Heart left ventricle (tissue), 16 donors: ENCODE measurements around the gene SLC5A10. TPM values are rescaled to one million over a fixed set of nuclear protein-coding genes. Genes with fewer than 3 reads are reported as not detected.
A peak's percentile ranks its signal among the peaks of the same experiment; 100 is the strongest.

Source experiments
- ATAC-seq, 4 donors: fragments of 200-7000 bp; cut with Tn5 transposase; one replicate each; pipeline ENCODE4 v1.9.1; 2020 to 2022; ENCODE audit warnings: moderate library complexity in 4 of 4, mild to moderate bottlenecking in 3 of 4, moderate number of reproducible peaks in 1 of 4
- DNase-seq, 5 donors: peaks; one replicate each; pipeline ENCODE4 v3.0.0-alpha.2; 2020
- H3K27ac ChIP-seq, 12 donors: fragments of 200-600 bp; sonication (generic) in 4 of 12; one replicate each; pipeline versions ENCODE4 v1.5.0 to v1.8.0; 2016 to 2022; ENCODE audit warnings: mild to moderate bottlenecking in 2 of 12
- H3K27me3 ChIP-seq, 9 donors: fragments of 200-600 bp; sonication (generic) in 2 of 9; one replicate each; pipeline versions ENCODE4 v1.5.1 to v1.8.0; 2016 to 2022; ENCODE audit warnings: mild to moderate bottlenecking in 3 of 9
- H3K36me3 ChIP-seq, 9 donors: fragments of 200-600 bp; sonication (generic) in 2 of 9; one replicate each; pipeline versions ENCODE4 v1.5.0 to v1.8.0; 2018 to 2022; ENCODE audit warnings: mild to moderate bottlenecking in 2 of 9
- H3K4me1 ChIP-seq, 12 donors: fragments of 200-600 bp; sonication (generic) in 4 of 12; one replicate each; pipeline versions ENCODE4 v1.5.0 to v1.8.0; 2016 to 2022; ENCODE audit warnings: mild to moderate bottlenecking in 3 of 12
- H3K4me3 ChIP-seq, 12 donors: fragments of 200-600 bp; sonication (generic) in 4 of 12; one replicate each; pipeline versions ENCODE4 v1.5.0 to v1.8.0; 2017 to 2022; ENCODE audit warnings: mild to moderate bottlenecking in 9 of 12, moderate library complexity in 4 of 12
- H3K9me3 ChIP-seq, 12 donors: fragments of 200-600 bp; sonication (generic) in 4 of 12; one replicate each; pipeline versions ENCODE4 v1.5.0 to v1.8.0; 2016 to 2022; ENCODE audit warnings: mild to moderate bottlenecking in 1 of 12
- CTCF ChIP-seq, 12 donors: fragments of 200-600 bp; sonication (generic) in 4 of 12; IDR thresholded peaks; one replicate each; pipeline versions ENCODE4 v1.5.0 to v1.8.0; 2018 to 2022; ENCODE audit warnings: antibody characterized with exemption in 12 of 12, mild to moderate bottlenecking in 5 of 12
- POLR2A ChIP-seq, 2 donors: fragments of 450-650 bp; IDR thresholded peaks; one replicate each; pipeline ENCODE4 v1.6.1; 2017; ENCODE audit warnings: antibody characterized with exemption in 2 of 2, mild to moderate bottlenecking in 2 of 2, moderate library complexity in 2 of 2
- WGBS, 4 donors: extraction: QIAGEN DNeasy Blood & Tissue Kit in 2 of 4; methylation state at CpG; one replicate each; pipeline versions ENCODE4 v1.1.5 to v1.1.7; 2013 to 2018; 5-methylcytosine and 5-hydroxymethylcytosine counted together
- intact Hi-C, 10 donors: fragments of 100-400 bp; cut with DNase I; formaldehyde crosslinking; loops; one replicate each; pipeline versions ENCODE4 v1.11.1 to v1.14.2; 2022
- polyA plus RNA-seq, 2 donors: library from polyadenylated mRNA; stranded (reverse); fragments of 200-250 nt; gene quantifications; one replicate each; pipeline ENCODE4 v1.2.3, GENCODE V29; 2013
- total RNA-seq, 9 donors: library from RNA; depleted of rRNA in 2 of 9; stranded (reverse); fragments of >200 nt in 2 of 9; fragmentation: NEBNext Ultra II Directional in 3 of 9; extraction: Animal tissue kit (Norgen Biotek cat#: 25700) in 3 of 9; gene quantifications; one replicate each; pipeline versions ENCODE4 v1.1.0 to v1.2.4, GENCODE V29; 2016 to 2023
- donor health status: ischemic (EF 13 %, LVEDD 7.1; RV severe dilation, severe dysfunction).
- donor health status: healthy with polysubstance abuse.
- donor health status: DM: no; HTN: yes; CAD: no.
- donor health status: DM: no; HTN: no; CAD: no.
- donor health status: ischemic (EF 25% LVEDD 6.9; RV normal size, moderate dysfunction).
- donor health status: ischemic (EF 25% LVEDD 5.7; RV mildly dilated, moderate dysfunction).
- donor health status: healthy.
- donor health status: DM: yes; HTN: yes; CAD: no.
- donor health status: ischemic (EF 35%, LVEDD 5.7; RV mildly dilated, moderate dysfunction).
- donor health status: nonischemic (EF 11% LVEDD 7.7; RV severe dilation, severe dysfunction).
- donor health status: DM: yes; HTN: yes; CAD: no.
- donor health status: PGD.
- donor health status: ischemic (EF 29% LVEDD 5.4; RV normal size, mild dysfunction).
- donor health status: nonischemic (EF 23%, LVEDD 6.1; RV moderate dilation, normal function).

The SLC5A10 gene
- total and polyA plus RNA-seq, 11 donors, result 0.04 to 0.31 (median 0.09) TPM; not detected in 7

GRCh38 chr17:19005137-19005773, 53.3 kb downstream of the SLC5A10 start:
- ATAC-seq, result no peak
- H3K27me3 ChIP-seq, result no peaks in the 10 kb centered on the region
- TF ChIP-seq POLR2A (IDR thresholded peaks at IDR 0.05) (no peak), CTCF (IDR thresholded peaks at IDR 0.05) (no peak)
- no peak for DNase-seq
- WGBS, 4 donors, result 86 to 100% (median 89%) methylated on average over 2 to 13 of the region's 13 CpGs
- intact Hi-C loops, result loop anchor here in 2 of 10 donors (5.0 to 10.0 kb wide), 2 partner anchors 48 to 50 kb away; partner anchors contain the start of gene SLC5A10 (in 1 of the 2)
- H3K4me3 ChIP-seq, result peak overlapping the region in 9 of 12 donors; percentile 29 to 70 (median 59)
- no peaks in the 10 kb centered on the region for H3K36me3 ChIP-seq
- H3K27ac ChIP-seq, result peak overlapping the region in 2 of 12 donors; percentile 33 to 38
- peaks cover 0 to 23% (median 3%) of the 10 kb centered on the region in 12 donors for H3K4me1 ChIP-seq
- peaks cover 0 to 6% (median 0%) of the 10 kb centered on the region in 12 donors for H3K9me3 ChIP-seq

- WGBS, 4 donors, result 91 to 93% (median 92%) methylated on average over 4 of the region's 4 CpGs
- Histone ChIP-seq H3K27ac (no peak overlapping the region), H3K4me1 (peaks cover 0 to 23% (median 3%) of the 10 kb centered on the region in 12 donors), H3K36me3 (no peaks in the 10 kb centered on the region), H3K27me3 (no peaks in the 10 kb centered on the region), H3K9me3 (peaks cover 0 to 6% (median 0%) of the 10 kb centered on the region in 12 donors), H3K4me3 (no peak overlapping the region)
- ATAC-seq (no peak), DNase-seq (no peak)
- TF ChIP-seq POLR2A (IDR thresholded peaks at IDR 0.05) (no peak), CTCF (IDR thresholded peaks at IDR 0.05) (no peak)
- intact Hi-C loops, result loop anchor here in 2 of 10 donors (5.0 to 10.0 kb wide), 2 partner anchors 49 to 51 kb away; partner anchors contain the start of gene SLC5A10 (in 1 of the 2)
These were observed 53.9 kb downstream of the SLC5A10 start for GRCh38 chr17:19005789-19006430.

- TF ChIP-seq POLR2A (IDR thresholded peaks at IDR 0.05), result no peak
- ATAC-seq (no peak), DNase-seq (no peak)
- H3K27ac ChIP-seq, result no peak overlapping the region
- H3K4me1 ChIP-seq, result peaks cover 0 to 23% (median 3%) of the 10 kb centered on the region in 12 donors
- intact Hi-C loops, result loop anchor here in 2 of 10 donors (5.0 to 10.0 kb wide), 2 partner anchors 49 to 52 kb away; partner anchors contain the start of gene SLC5A10 (in 1 of the 2)
- H3K27me3 ChIP-seq, result no peaks in the 10 kb centered on the region
- no peak overlapping the region for H3K4me3 ChIP-seq
- H3K36me3 ChIP-seq, result no peaks in the 10 kb centered on the region
- peaks cover 0 to 6% (median 0%) of the 10 kb centered on the region in 12 donors for H3K9me3 ChIP-seq
These were observed 54.7 kb downstream of the SLC5A10 start for GRCh38 chr17:19006698-19007097.

- DNase-seq, result peak in 2 of 5 donors; percentile 20 to 21
- Histone ChIP-seq H3K9me3 (peaks cover 0 to 6% (median 0%) of the 10 kb centered on the region in 12 donors), H3K4me3 (no peak overlapping the region), H3K4me1 (peaks cover 0 to 3% (median 0%) of the 10 kb centered on the region in 12 donors), H3K36me3 (no peaks in the 10 kb centered on the region), H3K27ac (no peak overlapping the region), H3K27me3 (no peaks in the 10 kb centered on the region)
- intact Hi-C loops, result loop anchor here in 2 of 10 donors (5.0 to 10.0 kb wide), 2 partner anchors 53 to 55 kb away; partner anchors contain the start of gene SLC5A10 (in 1 of the 2)
- TF ChIP-seq POLR2A (IDR thresholded peaks at IDR 0.05), result no peak
- TF ChIP-seq CTCF (IDR thresholded peaks at IDR 0.05), result no peak
- no peak for ATAC-seq
- 90 to 97% (median 95%) methylated on average over 12 of the region's 12 CpGs for WGBS, 4 donors
These were observed 58.0 kb downstream of the SLC5A10 start for GRCh38 chr17:19009970-19010369.
